ENCODE measurements around the gene PCMTD2.
"Not testable (repeated sequence)": the region's sequence is repeated elsewhere in the genome, so short reads cannot be mapped to it uniquely, and the experiment has no call there.

PCMTD2 gene

DNA sequence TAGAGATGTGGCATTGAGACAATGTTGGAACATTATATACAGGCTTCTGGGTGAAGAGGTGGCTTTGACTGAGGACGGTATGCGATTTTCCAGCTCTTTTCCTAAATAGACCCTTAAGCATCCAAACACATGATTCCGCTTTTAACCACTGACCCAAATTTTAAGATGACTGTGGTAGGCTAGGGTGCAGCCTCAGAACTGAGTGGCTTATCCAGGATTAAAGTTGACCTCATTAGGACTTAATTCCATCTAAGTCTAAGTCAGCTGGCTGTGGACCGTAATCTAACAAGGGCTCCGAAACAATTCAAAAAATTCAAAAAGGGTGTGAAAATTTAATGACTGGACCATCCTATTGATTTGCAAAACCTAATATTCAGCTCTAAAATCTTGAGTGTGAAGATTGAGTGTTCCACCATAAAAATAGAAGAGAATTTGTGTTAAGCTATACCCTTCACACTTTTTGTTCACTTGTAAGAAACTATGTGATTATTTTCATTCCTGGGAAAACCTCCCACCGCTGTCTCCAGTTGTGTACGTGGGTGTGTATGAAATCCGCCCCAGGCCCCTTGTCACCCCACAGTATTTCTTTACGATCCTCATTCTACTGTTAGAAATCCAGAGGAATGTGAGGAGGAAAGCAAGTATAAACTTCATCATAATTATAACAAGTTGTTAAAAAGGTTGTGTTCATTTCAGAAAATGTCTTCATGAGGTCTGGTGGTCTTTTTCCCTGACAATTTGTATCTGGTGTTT is 2.7 kb downstream of the PCMTD2 start:
- no peak for DNase-seq

DNA sequence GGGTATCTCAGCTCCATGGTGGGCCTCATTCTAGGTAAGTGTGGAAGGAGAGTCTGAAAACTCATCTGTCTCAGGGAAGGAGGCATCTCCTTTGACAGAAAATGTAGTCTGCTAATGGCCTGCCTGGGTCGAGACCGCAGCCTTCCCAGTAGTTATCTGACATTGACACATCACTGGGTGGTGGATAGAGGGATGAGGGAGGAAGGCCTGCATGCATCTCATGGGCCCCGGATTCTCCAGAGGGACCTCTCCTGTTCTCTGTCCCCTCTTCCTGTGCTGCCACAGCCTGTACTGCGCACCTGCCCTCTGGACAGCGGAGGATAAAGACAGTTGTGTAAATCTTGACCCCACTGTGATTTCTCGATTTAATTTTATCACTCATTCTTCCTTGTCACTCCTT is 4.7 kb downstream of the PCMTD2 start:
- DNase-seq: no peak

DNA sequence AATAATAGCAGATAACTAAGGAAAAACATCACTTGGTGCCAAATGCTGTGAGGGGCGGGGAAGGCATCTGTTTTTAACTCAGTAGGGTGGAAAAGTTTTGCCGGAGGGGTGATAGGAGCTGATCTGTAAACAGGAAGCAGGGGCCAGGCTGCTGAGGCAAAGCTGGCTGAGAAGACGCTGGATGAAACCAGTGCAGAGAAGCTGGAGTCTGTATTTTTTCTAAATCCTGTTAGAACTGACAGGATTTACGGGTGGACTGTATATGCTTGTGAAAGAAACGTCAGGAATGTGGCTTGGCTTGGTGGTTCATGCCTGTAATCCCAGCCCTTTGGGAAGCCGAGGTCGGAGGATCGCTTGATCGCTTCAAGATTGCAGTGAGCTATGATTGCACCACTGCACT is 5.6 kb downstream of the PCMTD2 start:
- no peak for DNase-seq

DNA sequence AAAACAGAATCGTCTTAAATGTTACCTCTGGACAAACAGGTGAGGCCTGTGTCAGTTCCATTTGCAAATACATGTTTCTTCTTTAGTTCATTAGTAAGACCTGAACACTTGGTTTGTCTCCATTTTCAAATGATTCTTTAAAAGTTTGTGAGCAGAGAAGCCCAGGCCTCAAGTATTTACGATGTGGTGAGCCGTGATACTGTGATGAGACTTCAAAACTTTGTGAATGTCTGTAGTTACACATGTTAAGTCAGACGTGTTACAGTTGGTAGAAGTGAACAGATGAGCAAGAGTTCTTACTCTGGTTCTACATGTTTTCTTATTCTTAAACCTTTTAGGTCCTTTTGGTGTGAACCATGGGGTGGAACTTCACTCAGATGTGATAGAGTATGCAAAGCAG is 8.5 kb downstream of the PCMTD2 start:
- DNase-seq: no peak

DNA sequence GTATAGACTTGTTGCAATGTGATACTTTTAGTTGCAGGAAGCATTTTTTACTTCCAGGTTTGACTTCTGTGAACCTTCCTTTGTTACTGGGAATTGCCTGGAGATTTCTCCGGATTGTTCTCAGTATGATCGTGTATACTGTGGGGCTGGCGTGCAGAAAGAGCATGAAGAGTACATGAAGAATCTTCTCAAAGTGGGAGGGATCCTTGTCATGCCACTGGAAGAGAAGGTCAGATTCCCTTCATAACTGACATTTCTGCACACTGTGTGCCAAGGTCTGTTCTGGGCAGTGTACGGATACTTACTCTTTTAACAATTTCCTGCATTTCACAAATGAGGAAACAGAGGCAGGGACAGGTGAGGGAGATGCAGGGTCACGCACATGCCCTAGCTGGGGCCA is 9.7 kb downstream of the PCMTD2 start:
- DNase-seq: no peak

DNA sequence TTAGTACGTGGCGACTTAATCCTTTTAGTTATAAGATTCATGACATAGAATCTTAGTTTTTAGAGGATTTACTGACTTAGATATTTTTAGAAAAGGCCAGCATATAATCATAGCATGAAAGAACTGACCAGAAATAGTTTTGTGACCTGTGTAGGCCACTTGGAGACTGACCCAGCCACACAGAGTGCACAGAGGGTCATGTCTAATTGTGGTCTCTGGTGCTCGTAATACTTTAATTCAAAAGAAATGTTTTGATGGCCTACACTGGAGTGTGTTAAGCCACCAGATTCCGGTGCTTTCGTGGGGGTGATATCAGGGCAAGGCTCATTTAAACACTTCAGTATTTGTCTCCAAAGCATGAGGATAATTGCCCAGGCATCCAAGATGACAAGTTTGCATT is 11.4 kb downstream of the PCMTD2 start:
- no peak for DNase-seq

DNA sequence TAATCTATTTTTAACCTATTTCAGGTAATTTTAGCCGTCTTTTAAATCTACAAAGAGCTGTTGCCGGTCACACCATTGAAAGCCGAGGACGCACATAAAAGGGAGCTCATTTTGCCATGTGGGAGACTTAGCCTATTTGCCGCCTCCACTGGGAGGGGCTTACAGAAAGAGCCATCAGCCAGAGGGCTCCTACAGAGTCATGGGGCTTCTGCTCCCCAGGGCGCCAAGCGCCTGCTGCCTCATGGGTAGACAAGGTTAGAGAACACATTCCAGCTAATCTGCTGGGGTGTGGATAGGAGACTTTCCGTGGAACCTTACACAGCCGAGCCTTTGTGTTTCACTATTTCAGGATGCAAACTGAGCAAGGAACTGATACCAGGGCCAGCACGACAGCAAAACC is 12.6 kb downstream of the PCMTD2 start:
- no peak for DNase-seq

DNA sequence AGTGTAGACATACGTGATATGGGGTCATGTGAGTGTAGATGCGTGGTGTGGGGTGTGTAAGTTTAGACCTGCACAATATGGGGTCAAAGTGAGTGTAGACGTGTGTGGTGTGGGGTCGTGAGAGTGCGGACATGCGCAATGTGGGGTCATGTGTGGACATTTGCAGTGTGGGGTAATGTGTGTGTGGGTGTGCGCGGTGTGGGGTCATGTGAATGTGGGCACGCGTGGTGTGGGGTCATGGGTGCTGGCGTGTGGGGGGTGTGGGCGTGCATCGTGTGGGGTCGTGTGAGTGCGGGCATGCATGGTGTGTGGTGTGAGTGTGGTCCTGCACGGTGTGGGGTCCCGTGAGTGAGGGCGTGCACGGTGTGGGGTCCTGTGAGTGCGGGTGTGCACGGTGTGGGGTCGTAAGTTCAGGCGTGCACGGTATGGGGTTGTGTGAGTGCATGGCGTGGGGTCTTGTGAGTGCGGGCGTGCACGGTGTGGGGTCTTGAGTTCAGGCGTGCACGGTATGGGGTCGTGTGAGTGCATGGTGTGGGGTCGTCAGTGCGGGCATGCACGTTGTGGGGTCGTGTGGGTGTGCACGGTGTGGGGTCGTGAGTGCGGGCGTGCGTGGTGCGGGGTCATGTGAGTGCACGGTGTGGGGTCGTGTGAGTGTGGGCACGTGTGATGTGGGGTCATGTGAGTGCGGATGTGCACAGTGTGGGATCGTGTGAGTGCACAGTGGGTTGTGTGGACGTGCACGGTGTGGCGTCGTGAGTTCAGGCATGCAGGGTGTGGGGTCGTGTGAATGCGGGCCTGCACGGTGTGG is 14.3 kb downstream of the PCMTD2 start:
- DNase-seq: no peak

DNA sequence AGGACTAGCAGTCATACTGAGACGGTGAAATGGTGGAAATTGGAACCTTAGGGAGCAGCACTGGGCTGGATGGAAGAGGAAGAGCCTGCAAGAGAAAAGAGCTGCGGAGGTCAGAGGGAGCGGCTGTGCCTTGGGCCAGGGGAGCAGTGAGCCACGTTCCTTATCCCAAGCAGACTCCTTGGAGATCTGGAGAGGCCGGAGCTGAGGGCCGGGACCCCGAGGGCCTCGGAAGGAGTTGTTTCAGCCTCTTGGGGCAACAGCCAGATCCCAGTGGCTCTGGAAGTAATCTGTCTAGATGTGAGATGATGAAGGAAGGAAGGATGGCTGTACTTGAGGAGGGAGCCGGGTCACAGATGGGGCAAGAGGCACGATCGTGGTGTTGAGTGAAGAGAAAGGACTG is 16.1 kb downstream of the PCMTD2 start:
- DNase-seq: no peak

DNA sequence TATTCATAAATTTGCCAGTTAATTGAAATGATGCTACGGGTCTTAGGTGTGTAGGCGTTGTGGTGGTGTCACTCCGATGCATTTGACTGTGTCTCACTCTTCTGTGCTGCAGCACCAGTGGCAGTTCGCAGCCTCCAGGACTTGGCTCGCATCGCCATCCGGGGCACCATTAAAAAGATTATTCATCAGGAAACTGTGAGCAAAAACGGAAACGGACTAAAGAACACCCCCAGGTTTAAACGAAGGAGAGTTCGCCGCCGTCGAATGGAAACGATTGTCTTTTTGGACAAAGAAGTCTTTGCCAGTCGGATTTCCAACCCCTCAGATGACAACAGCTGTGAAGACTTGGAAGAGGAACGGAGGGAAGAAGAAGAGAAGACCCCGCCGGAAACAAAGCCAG is 17.6 kb downstream of the PCMTD2 start:
- no peak for DNase-seq

DNA sequence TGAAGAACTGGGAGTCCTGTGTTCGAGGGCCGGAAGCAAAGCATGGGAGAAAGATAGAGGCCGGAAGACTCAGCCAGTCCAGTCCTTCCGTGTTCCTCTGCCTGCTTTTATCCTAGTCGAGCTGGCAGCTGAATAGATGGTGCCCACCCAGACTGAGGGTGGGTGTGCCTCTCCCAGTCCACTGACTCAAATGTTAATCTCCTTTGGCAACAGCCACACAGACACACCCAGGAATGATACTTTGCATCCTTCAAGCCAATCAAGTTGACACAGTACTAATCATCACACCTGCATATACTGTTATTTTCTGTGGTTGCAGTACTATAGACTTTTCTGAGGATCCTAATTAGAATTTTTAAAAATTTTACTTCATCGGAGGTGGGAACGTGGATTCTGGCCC is 21.3 kb downstream of the PCMTD2 start:
- DNase-seq: no peak

DNA sequence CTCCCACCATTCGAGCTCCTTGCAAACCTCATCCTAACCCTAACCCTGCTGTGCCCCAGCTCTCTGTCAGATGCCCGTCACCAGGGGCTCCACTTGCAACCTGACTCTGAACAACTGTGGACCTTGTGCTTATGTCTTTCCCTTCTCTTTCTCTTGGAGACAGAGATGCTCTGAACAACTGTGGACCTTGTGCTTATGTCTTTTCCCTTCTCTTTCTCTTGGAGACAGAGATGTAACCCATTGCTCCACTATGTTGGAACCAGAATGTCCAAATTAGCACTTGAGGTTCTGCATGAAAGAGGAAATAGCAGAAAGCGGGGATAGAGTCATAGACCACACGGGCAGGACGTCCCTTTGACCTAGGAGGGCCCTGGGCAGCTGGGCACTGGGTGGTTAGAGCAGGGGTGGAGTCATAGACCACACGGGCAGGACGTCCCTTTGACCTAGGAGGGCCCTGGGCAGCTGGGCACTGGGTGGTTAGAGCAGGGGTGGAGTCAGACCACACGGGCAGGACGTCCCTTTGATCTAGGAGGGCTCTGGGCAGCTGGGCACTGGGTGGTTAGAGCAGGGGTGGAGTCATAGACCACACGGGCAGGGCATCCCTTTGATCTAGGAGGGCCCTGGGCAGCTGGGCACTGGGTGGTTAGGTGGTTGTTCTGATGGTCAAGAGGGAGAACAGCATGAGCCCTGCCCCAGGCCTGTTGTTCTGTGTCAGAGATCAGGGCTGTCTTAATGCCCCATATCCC is 22.2 kb downstream of the PCMTD2 start:
- DNase-seq: no peak

DNA sequence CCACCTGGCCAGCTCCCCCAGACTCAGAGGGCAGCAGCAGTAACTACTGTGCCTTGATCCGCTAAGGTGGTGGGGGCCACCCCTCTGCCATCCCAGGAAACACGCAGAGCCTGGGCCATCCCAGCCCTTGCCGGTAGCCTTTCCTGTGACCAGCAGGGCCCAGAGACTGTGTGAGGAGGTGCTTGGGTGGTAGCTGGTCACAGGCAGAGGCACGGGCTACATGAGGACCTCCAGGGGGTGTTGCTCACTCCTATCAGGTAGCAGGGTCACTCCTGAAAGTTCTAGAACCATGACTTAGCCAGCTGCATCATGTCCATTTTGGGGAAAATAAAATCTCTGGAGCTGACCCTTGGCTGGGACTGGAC is 22.8 kb downstream of the PCMTD2 start:
- no peak for DNase-seq

DNA sequence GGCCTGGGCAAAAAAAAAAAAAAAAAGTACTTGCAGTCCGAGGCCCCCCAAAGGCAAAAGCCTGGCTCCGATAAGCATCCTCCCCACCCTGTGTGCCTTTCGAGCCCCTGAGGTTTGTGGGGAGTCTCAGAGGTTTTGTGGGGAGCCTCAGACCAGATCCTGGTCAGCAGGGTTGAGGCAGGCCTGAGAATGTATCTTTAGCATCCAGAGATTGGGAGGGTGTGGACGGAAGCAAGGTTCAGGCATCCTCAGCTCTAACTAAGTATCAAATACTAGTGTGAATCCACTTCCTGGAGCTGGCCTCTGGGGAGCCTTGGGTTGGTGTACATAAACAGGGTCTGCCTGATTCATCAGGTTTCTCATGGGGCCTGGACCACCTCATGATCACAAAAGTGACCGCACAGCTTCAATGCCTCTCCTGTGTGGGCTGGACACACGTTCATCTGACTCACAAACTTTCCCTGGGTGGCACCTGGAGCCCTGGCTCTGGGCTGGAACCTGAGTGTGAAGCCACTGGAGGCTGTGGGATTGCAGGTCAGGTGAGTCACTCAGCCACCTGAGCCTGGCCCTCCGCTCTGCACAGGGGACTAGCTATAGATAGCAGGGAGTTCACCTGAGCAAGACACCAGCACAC is 24.4 kb downstream of the PCMTD2 start:
- DNase-seq: no peak

DNA sequence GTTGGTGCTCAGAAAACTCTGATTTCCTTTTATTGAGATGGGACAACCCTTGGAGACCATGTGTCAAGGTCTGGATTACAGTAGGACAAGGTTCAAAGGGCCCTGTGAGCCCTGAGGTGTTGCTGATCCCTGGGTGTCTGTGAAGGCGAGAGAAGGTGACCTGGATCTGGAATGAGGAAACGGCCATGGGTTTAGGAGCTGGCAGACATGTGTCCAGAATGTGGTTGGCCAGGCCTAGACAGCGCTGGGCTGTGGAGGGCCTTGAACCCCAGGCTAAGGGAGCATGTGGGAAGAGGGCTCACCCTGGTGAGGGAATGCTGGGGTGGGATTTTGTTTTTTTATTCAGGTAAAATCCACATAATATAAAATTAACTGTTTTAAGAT is 24.9 kb downstream of the PCMTD2 start:
- no peak for DNase-seq

DNA sequence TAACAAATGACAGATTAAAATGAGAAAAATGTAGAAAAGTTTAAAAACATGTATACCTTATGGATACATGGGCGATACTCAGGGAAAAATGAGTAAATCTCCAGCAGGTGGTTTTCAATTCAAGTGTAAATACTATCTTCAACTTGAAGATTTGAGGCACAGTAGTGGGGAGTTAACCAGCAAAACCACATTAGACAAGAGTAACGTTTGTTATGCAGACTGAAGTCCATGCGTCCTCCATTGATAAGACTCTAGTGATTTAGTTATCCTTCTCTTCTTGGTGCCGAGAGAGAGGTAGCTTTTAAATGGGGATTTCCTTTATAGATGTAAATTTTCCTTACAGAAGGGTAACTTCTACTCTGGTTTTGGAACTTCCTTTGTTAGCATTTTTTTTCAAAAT is 28.1 kb downstream of the PCMTD2 start:
- DNase-seq: peak; percentile 64

DNA sequence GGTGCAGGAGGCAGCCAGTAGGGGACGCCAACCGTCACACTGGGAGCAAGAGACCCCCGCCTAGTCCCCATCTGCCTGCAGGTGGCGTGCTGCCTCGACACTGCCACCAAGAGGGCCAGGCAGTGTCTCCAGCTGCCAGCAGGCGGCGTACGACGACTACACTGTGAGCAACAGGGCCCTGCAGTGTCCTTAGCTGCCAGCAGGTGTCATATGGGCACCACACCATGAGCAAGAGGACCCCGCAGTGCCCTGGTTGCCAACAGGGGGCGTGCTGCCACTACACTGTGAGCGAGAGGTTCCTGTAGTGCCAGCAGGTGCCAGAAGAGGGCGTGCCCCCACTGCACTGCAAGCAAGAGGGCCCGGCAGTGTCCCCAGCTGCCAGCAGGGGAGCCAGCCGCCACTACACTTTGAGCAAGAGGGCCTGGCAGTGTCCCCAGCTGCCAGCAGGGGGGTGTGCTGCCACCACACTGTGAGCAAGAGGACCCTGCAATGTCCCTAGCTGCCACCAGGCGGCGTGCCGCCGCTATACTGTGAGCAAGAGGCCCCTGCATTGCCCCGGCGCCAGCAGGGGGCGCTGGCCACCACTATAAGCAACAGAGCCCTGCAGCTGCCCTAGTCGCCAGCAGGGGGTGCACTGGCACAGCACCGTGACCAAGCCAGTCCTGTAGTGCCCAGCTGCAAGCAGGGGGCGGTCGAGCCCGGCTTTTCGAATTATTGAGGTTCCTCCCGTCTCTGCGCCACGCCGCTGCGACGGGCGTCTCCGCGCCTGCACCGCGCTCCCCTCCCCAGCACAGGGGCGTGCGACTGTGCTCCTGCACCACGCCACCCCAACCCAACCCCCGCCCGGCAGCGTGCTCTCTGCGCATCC is 30.3 kb downstream of the PCMTD2 start:
- DNase-seq: peak; percentile 94

DNA sequence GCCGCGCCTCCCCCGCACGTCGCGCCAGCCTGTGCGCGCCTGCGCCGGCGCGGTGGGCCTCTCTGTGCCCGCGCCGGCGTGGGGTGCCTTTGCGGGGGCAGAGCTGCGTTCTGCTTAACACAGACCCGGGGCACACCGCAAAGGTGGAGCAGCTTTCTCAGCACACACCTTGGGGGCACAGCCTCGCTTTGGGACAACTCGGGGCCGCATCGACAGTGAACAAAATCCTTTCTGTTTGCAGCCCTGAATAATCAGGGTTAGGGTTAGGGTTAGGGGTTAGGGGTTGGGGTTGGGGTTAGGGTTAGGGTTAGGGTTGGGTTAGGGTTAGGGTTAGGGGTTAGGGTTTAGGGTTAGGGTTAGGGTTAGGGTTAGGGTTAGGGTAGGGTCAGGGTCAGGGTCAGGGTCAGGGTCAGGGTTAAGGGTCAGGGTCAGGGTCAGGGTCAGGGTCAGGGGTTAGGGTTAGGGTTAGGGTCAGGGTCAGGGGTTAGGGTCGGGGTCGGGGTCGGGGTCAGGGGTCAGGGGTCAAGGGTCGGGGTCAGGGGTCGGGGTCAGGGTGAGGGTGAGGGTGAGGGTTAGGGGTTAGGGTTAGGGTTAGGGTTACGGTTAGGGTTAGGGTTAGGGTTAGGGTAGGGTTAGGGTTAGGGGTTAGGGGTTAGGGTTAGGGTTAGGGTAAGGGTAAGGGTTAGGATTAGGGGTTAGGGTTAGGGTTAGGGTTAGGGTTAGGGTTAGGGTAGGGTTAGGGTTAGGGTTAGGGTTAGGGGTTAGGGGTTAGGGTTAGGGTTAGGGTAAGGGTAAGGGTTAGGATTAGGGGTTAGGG is 31.1 kb downstream of the PCMTD2 start:
- DNase-seq: not testable (repeated sequence)

DNA sequence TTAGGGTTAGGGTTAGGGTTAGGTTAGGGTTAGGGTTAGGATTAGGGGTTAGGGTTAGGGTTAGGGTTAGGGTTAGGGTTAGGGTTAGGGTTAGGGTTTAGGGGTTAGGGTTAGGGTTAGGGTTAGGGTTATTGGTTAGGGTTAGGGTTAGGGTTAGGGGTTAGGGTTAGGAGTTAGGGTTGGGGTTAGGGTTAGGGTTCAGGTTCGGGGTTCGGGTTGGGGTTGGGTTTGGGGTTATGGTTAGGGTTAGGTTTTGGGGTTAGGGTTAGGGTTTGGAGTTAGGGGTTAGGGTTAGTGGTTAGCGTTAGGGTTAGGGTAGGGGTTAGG is 31.7 kb downstream of the PCMTD2 start:
- DNase-seq: not testable (repeated sequence)

DNA sequence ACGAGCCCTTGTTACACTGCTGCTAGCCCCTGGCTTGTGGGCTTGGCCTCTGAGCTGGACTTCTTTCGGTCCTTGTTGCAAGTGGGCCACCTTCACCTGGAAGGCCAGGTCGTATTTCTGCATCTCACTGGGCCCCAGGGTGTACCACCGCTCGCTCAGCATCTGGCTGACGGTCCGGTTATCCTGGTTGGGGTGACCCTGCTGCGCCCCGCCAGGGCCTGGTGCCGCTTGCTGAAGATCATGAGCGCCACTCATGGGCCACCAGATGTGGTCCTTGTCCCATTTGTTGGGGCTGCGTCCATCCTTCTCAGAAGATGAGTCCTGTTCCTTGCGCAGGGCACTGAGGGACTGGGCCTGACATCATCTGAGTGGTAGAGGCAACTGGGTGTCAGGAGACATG is 36.6 kb downstream of the PCMTD2 start:
- not testable (repeated sequence) for DNase-seq

DNA sequence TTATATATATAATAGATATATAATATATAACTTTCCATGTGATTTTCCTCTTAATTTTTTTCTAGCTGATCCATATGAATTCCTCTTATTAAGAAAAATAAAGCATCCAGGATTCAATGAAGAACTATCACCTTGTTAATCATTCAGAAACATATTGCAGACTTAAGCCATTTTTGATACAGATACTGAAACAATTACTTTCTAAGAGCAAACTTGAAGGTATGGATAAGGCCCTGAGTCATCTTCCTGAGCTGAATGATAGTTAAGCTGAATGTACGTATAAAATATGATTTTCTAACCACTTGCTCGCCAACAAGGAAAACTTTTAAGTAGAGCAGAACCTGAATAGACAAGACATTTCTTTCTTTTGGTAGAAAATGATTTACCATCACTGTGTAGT is 47.5 kb downstream of the PCMTD2 start:
- not testable (repeated sequence) for DNase-seq

DNA sequence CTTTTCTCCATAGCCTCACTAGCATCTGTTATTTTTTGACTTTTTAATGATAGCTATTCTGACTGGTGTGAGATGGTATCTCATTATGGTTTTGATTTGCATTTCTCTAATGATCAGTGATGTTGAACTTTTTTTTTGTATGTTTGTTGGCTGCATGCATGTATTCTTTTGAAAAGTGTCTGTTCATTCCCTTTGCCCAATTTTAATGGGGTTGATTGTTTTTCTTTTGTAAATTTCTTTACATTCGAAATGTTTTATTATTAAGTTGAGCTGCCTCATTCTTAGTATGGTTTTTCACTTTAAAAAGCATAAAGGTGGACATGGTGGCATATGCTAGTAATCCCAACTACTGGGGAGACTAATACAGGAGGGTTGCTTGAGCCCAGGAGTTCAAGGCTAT is 58.2 kb downstream of the PCMTD2 start:
- DNase-seq: not testable (repeated sequence)
